HG03558 (cell line): Measurements from ENCODE around the gene ARHGEF17.

Source experiments
- ATAC-seq: cut with Tn5 transposase; IDR thresholded peaks from one replicate; pipeline ENCODE4 v1.9.1; 2021; ENCODE audit warnings: moderate number of reproducible peaks; ENCODE audit not compliant: unreplicated experiment; ENCODE audit errors: extremely low read depth

The ARHGEF17 gene

DNA sequence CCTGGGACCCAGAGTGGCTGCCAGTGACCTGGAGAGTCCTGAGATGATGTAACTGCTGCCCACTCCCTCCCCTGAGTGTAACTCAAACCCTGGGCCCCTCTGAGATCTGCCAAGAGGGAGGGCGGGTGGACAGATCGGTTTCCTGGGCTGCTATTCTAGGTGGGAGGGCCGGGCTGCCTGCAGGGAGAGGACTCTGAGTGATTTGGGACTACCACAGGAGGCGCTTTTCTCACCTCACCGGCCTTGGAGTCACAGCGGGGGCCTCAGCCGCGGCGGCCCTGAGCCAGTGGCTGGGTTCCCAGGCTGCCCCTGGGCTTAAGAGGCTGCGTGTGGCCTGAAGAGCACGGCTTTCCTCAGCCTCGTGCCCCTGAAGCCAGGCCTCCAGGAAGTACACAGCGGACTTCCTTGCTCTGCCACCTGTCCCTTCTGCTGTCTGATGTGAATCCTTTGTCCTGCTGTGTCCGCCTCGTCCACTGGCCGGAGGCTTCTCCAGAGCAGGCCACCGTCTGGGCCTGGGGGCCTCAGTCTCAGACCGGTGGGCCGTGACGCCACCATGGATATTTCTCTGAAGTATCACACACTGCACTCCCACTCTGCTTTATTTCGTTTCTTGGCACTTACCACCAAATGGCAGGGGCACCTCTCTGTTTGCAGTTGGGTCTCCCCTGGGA is 79.7 kb downstream of the ARHGEF17 start:
- no peak for ATAC-seq

DNA sequence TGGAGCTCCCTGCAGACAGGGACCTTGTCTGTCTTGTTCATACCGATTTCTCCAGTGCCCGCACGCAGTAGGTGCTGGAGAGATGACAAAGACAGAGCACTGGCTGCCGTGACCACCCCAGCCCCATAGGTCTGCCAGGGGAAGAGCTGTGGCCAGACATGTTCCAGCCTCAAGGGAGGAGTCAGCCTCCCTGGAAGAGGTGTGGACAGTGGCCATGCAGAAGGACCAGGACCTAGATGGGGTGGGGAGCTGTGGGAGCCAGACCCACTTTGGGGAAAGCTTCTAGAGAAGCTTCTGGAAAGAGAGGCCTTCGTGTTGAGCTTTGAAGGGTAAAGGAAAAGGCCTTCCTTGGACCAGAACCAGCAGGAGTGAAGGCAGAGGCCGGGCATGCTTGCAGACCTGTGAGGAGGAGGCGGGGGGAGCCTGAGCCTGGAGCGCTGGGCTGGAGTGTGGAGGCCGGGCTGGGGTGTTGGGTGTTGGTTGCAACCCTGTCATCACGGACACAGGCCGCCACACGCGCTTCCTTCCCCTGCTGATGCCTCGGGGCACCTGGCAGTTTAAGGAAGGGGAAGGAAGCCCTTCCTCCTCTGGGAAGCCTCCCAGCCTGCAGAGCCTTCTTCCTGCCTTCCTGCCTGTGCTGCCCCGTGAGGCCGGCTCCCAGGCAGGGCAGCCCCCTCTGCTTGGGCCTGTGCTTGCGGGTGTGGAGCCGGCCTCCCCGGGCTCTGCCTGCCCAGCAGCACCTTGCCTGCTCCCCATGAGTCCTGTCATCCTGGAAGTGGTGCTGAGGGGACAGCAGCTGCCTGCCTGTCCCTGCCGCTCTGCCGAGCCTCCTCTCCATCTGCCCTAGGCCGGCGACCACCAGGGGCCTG is 80.4 kb downstream of the ARHGEF17 start:
- ATAC-seq = no peak

DNA sequence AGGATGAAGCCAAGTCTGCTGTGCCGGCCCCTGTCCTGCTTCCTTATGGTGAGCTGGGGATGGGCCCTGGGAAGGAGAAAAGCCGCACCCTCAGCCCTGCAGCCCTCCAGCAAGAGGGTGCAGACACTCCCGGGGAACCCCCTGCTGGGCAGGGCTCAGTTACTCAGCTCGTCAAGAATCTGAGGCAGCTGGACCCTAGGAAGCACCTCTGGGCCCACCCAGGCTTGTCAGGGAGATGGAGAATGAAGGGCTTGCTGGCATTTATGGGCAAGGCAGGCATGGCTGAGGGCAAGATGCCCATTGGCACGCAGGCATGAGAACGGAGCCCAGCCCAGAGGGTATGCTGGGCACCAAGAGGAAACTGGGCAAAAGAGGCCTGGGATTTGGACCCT is 81.1 kb downstream of the ARHGEF17 start:
- no peak for ATAC-seq

DNA sequence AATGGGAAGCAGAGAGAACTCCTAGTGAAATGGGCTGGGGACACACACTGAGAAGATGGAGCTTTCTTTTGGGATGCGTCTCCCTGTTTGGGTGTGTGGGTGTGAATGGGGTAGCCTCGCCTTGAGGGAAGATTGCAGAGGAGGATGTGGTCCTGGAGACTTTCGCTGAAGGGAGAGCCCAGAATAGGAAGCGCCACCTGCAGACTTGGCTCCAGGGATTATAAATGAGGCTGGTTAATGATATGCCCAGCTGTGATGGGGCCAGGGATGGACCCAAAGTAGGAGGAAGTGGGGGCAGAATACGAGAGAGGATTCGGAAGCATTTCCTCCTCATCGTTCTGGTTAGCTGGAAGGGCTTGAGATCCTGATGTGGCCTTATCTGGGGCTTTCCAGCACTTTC is 81.8 kb downstream of the ARHGEF17 start:
- no peak for ATAC-seq

DNA sequence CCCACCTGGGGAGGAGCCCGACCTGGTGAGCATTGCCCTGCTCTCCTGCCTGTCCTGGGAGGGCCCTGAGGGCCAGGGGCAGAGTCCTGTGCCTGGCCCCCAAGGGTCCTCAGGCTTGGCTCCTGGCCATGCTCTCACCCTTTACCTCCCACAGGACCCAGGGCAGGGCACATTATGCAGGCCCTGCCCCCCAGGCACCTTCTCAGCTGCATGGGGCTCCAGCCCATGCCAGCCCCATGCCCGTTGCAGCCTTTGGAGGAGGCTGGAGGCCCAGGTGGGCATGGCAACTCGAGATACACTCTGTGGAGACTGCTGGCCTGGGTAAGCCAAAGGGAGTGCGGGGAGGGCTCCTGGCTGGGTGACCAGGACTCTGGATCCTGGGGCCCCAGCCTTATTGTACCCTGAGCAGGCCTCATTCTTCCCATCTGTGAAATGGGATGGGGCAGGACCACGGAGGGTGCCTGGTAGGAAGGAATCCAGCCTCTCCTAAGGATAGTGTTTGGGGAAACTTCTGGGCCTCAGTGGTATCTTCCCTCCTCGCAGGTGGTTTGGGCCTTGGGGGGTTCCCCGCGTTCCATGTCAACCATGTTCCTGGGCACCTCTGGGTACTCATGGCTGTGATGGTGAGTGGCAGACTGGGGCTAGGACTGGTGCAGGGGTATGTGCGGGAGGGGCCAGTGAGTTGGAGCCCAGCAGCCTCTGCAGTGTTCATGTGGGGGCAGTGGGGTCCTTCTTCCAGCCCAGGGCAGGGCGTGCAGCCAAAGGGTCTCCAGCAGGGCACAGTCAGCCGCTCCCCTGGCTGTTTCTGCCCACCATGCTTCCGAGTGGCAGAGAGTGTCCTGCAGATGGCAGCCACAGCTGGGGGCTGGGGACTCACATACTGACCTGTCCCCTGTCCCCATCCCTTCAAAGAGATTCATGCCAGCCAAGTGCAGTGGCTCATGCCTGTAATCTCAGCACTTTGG is 82.8 kb downstream of the ARHGEF17 start:
- no peak for ATAC-seq

DNA sequence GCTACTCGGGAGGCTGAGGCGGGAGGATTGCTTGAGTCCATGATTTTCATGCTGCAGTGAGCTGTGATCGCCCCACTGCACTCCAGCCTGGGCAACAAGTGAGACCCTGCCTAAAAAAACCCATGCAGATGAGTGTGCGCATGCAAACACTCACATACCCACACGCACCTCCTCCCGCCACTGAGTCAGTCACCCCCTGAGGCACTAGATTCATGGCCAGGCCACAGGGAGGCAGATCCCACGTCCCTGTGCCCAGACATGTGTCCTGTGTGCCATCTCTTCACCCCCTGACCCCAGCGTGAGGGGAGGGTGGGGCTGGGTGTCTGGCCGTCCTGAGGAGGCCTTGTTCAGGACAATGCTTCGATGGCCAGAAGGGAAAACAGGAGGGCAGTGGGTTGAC is 83.6 kb downstream of the ARHGEF17 start:
- no peak for ATAC-seq

DNA sequence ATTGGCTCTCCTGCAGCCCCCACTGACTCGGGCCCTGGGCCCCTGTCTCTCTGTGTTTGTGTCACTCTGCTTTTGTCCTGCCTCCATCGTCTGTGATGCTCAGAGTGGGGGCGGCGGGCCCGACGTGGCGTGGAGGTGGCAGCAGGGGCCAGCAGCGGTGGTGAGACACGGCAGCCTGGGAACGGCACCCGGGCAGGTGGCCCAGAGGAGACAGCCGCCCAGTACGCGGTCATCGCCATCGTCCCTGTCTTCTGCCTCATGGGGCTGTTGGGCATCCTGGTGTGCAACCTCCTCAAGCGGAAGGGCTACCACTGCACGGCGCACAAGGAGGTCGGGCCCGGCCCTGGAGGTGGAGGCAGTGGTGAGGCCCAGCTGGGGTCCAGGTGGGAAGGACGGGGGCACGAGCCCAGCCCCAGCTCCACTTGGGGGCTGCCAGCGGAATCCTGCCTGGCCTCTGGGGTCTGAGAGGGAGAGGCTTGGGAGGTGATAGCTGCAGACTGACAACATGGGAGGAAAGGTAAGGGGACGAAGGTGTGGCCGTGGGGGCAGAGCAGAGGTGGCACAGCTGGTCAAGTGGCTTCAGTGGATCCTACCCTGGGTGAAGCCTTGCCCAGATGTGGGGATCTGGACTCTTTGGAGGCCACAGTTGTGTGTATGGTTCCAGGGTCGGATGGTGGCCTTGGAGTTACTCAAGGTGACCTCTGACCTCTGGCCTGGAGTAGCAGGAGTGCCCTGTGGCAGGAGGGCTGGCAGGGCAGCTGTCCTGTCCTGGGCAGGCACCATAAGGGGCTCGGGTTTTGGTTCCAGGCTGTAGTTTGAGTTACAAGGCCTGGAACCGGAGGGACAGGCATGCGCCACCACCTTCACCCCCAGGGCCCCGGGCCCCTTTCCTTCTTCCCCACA is 84.3 kb downstream of the ARHGEF17 start:
- no peak for ATAC-seq

DNA sequence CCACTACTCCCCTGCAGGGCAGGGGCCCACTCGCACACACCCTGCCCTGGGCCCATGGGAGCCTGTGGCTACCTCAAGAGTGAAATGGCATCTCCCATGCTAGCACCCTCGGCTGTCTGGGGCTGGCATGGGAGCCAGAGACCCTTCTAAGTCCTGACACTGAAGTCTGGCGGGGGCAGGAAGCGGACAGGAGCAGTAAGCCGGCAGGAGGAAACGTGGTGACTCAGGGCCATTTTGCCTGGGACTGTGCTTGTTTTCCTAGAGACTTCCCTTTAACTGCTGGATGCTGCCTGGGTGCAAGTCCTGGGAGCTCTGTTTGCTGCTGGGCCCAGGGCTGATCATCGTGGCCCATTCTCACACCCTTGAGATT is 84.9 kb downstream of the ARHGEF17 start:
- no peak for ATAC-seq

DNA sequence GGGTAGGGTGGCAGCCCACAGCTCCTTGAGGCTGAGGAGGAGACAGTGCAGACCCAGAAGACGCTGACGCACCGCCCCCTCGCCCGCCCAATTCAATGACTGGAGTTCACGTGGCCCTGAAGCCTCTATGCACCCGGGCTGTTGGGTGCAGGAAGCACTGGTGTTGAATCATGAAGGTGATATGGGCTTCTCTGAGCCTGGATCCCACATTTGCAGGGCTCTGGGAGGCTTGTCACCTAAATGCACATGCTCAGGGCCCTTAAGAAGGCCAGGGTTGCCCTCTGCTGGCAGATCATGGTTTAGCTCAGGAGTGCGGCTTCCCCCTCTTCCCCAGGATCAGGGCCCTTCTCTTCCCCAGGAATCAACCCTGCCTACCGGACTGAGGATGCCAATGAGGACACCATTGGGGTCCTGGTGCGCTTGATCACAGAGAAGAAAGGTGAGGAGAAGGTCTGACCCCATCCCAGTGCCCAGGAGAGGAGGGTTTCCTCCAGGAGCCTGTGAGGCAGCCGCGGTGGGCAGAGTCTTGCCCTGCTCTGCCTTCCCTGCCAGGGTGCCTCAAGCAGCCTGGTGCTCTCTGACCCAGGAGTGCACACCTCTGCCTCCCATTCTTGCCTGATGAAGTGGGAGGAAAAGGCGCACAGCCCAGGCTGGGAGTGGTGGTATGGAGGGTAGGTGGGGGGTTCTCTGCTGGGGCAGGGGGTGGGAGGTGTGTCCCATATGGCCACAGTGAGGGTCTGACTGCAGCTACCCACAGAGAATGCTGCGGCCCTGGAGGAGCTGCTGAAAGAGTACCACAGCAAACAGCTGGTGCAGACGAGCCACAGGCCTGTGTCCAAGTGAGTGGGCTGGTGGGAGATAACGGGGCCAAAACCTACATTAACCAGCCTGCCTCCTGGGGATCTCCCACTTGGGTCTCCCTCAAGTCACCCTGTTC is 85.7 kb downstream of the ARHGEF17 start:
- no peak for ATAC-seq

DNA sequence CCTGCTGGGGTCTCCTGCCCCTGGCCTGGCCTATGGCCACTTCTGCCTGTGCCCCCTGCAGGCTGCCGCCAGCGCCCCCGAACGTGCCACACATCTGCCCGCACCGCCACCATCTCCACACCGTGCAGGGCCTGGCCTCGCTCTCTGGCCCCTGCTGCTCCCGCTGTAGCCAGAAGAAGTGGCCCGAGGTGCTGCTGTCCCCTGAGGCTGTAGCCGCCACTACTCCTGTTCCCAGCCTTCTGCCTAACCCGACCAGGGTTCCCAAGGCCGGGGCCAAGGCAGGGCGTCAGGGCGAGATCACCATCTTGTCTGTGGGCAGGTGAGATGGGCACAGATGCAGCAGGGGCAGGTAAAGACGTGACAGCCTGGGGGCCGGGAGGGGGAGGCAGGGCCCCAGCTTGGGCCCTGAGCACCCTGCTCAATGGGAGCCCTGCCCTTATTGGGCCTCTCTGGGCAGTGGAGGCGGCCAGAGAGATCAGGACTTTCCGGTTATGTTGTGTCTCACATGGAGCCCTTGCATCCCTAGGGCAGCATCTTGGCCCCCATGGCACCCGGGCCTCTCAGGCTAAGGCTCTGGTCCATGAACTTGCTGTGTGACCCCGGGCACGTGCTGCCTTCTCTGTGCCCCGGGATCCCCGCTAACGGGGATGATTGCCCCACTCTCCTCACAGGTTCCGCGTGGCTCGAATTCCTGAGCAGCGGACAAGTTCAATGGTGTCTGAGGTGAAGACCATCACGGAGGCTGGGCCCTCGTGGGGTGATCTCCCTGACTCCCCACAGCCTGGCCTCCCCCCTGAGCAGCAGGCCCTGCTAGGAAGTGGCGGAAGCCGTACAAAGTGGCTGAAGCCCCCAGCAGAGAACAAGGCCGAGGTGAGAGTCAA is 86.6 kb downstream of the ARHGEF17 start:
- no peak for ATAC-seq

DNA sequence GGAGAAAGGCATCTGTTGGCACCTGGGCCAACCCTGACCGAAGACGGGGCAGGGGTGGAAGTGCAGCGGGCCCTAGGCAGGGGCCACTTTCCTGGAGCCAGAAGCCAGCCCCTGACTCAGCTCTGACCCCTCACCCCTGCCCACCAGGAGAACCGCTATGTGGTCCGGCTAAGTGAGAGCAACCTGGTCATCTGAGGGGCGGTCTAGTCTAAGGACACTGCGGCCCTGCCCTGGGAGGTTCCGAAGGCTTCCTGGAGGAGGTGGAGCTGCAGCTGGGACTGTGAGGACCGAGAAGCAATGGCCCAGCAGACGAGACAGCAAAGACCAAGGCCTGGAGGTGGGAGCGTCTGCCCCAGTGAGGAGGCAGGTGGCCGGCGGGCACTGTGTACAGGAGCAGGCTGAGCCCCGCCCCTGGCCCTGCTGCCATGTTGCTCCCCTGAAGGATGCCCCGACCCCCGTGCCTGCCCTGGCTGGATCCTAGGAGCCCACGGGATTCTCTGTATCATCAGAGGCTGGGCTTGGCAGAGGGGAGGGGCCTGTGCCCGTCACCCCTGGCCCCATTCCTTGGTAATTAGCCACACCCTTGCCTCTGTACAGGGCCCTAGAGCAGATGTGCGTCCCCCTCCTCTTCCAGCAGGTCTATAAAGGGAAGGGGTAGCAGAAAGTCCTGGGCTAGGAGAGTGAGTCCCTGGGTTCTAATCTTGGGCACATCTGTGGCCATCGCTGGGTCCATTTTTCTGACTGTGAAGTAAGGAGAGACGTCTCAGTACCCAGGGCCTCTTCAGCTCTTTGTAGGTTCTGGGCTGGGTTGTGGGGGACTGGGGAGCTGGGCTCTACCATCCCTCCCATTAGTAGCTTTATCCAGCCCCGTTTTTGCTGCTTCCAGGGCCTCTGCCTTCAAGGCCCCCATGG is 87.5 kb downstream of the ARHGEF17 start:
- no peak for ATAC-seq

DNA sequence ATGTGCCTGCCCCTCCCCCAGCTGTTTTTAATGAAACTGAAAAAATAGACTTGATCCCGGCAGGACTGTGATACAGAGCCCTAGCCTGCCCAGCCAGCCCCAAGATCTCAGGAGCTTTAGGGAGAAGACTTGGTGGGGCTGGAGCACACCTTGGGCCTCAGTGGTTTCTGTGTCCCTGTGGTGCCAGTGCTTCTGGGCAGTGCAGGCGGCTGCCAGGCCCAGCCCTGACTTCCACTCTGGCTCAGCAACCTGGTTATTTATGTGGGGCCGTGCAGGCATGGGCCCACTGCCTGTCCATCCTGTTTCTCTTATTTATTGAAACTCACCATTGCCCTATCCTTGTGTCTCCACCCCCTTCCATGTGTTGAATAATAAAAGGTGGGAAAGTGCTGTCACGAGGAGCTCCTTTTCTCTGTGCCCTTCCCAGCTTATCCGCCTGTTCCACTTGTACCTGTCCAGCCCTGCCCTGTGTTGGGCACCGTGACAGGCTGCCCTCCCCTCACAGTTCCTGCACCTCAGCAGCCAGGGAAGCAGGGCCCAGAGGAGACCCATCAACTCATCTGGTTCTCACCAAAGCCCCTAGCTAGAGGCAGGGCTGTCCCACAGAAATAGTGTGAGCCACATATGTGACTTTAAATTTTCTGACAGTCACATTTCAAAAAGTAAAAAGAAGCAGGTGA is 88.3 kb downstream of the ARHGEF17 start:
- ATAC-seq = no peak

DNA sequence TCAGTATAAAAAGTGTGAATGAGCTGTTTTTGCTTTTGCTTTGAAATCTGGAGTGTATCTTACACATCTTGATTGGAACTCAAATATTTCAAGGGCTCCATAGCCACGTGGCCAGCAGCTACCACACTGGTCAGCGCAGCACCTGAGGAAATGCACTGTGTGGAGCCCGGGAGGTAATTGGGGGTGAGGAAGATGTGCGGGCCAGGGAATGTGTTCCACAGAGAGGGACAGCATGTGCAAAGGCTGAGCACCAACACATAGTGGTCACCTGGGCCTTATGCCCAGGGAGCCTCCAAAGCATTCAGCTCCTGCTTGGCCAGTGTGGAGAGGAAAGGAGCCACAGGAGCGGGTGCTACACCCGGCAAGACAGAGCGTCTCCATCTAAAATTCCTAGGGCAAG is 88.9 kb downstream of the ARHGEF17 start:
- ATAC-seq = no peak

DNA sequence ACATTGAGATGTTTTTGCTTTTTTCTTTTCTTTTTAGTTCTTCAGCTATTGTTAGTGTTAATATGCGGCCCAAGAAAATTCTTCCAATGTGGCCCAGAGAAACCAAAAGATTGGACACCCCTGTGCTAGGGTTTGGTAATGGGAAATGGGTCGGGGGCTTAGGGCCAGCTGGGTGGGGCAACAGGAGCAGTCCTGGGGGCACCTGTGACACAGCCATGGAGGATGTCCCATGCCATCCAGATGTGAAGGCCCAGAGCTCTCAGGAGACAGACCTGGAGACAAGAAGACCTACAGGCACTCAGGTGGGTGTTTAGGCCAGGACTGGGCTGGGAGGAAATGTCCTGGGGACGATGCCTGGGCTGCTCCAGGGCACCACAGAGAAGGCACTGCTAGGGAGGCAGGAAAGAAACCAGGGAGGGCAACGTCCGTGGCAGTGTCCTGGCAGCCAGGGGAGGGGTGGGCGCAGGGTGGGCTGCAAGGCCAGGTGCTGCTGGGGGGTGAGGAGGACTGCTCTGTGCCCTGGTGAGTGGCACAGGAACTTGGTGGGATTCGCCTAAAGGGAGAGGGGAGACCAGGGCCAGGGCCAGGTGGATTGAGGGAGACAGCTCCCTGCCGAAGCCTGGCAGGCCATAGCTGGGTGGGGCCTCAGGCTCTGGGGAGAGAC is 89.5 kb downstream of the ARHGEF17 start:
- ATAC-seq = no peak

DNA sequence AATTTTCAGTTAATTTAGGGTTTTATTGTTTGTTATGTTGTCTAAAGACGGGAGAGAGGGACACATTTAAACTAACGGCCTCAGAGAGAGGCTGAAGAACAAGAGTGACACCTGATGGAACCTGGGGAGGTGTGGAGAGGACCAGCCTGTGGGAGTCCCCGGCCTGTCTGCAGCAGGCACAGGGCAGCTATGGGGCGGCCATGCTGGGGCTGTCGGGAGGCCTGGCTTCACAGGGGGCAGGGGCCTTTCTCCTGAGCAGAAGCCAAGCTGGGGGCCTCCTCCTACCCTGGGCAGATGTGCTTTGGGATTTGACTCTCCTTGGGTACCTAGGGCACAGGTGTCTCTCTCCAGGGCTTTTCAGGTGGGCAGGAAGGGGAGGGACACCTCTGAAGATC is 90.1 kb downstream of the ARHGEF17 start:
- ATAC-seq = no peak

DNA sequence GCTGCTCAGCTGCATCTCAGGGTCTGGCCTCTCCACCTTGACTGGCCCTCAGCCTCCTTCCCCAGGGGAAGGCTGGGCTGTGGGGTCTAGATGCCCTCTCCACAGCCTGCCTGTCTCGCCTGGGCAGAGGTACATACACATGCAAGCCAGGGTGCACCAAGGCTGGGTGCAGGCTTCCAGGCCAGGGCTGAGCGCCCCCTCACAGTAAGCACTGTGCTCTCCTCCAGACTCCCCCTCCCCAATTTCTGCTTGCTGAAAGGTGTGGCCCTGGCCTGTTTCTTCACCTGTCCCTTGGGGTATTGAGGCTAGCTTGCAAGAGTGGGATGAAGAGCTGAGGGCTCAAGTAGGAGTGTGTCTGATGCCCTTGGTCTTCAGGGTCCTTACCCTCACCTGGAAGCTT is 90.6 kb downstream of the ARHGEF17 start:
- no peak for ATAC-seq
